Mucosa of descending colon (tissue), 3 donors: ENCODE measurements around the gene SCN8A. TPM values are rescaled to one million over a fixed set of nuclear protein-coding genes. Genes with fewer than 3 reads are reported as not detected.

Source experiments
- ATAC-seq: fragments of 200-7000 bp; cut with Tn5 transposase; one replicate; pipeline ENCODE4 v1.9.1; 2020; ENCODE audit warnings: mild to moderate bottlenecking, moderate library complexity
- DNase-seq, 3 donors: peaks; one replicate each; pipeline ENCODE4 v3.0.0-alpha.2; 2020
- H3K36me3 ChIP-seq: fragments of 200-600 bp; one replicate; pipeline ENCODE4 v1.8.0; 2021; ENCODE audit warnings: low read depth, mild to moderate bottlenecking
- H3K4me1 ChIP-seq: fragments of 200-600 bp; one replicate; pipeline ENCODE4 v1.8.0; 2021; ENCODE audit warnings: low read depth, mild to moderate bottlenecking
- H3K4me3 ChIP-seq: fragments of 200-600 bp; one replicate; pipeline ENCODE4 v1.8.0; 2021; ENCODE audit warnings: mild to moderate bottlenecking
- H3K9me3 ChIP-seq: fragments of 200-600 bp; one replicate; pipeline ENCODE4 v1.8.0; 2021; ENCODE audit warnings: mild to moderate bottlenecking
- intact Hi-C, 2 donors: fragments of 100-400 bp; cut with DNase I in 1 of 2; cut with micrococcal nuclease in 1 of 2; formaldehyde crosslinking; loops; one replicate each; pipeline versions ENCODE4 v1.11.0 to v1.11.1; 2022; cut with DNase I, micrococcal nuclease
- total RNA-seq, 3 donors: library from RNA; stranded (reverse); fragmentation: NEBNext Ultra II Directional in 2 of 3; extraction: Animal tissue kit (Norgen Biotek cat#: 25700) in 2 of 3; gene quantifications; one replicate each; pipeline versions ENCODE4 v1.2.1 to v1.2.4, GENCODE V29; 2021 to 2023
- TF ChIP-seq, protein P1 (sequence below): fragments of 200-600 bp; IDR thresholded peaks from one replicate; pipeline ENCODE4 v1.8.0; 2022; ENCODE audit warnings: antibody characterized with exemption, mild to moderate bottlenecking
- donor health status: DM: no; HTN: no; CAD: no; lungs with moderate emphysema.
- donor health status: DM: no; HTN: no; CAD: no.
- donor health status: DM: no; HTN: yes; CAD: no.

SCN8A gene
- total RNA-seq, 3 donors from 2014 or later: 2.7 to 5.2 (median 3.6) TPM

DNA sequence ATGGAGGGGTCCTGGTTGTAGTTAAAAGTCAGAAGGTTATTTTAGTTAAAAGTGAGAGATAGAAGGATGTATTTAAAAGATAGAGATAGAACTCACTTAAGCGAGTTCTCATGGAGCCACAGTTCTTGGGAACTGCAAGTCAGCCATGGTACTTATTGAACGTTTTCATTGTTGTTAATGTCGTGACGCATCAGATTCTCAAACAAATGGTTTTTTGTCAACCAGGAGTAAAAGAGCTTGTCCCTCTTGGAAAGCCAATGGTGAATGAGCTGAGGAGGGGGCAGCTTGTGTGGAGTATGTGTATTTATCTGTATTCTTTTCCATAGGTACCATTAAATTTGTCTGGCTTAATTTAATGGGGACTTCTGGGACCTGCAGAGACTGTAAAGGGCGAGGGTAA, 188.8 kb downstream of the SCN8A start:
- TF ChIP-seq, protein P1, sequence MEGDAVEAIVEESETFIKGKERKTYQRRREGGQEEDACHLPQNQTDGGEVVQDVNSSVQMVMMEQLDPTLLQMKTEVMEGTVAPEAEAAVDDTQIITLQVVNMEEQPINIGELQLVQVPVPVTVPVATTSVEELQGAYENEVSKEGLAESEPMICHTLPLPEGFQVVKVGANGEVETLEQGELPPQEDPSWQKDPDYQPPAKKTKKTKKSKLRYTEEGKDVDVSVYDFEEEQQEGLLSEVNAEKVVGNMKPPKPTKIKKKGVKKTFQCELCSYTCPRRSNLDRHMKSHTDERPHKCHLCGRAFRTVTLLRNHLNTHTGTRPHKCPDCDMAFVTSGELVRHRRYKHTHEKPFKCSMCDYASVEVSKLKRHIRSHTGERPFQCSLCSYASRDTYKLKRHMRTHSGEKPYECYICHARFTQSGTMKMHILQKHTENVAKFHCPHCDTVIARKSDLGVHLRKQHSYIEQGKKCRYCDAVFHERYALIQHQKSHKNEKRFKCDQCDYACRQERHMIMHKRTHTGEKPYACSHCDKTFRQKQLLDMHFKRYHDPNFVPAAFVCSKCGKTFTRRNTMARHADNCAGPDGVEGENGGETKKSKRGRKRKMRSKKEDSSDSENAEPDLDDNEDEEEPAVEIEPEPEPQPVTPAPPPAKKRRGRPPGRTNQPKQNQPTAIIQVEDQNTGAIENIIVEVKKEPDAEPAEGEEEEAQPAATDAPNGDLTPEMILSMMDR: no peak
- H3K36me3 ChIP-seq: no peaks in the 10 kb centered on the region
- DNase-seq (no peak), ATAC-seq (no peak)
- H3K4me1 ChIP-seq: no peaks in the 10 kb centered on the region
- H3K4me3 ChIP-seq: no peak overlapping the region
- intact Hi-C loops: no loop called here
- no peaks in the 10 kb centered on the region for H3K9me3 ChIP-seq

DNA sequence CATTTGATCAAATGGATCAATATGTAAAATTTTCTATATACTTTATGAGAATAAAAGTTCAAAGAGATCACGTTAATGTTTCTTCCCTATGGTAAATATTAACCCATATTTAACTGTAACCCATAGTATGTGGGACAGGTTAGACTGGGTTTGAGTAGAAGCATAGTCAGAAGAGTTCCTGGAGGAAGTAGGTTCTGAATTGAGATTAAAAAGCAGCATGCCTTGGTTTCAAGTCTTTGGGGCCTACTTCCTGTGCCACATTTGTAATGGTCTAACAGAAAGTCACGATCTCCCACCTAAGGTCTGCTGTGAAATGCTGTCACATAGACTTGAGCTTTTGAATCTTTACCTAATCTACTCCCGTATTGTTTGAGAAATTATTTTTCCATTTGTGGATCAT, 193.7 kb downstream of the SCN8A start:
- no peaks in the 10 kb centered on the region for H3K9me3 ChIP-seq
- ATAC-seq (peak; percentile 64), DNase-seq (no peak)
- no peaks in the 10 kb centered on the region for H3K4me1 ChIP-seq
- intact Hi-C loops: no loop called here
- TF ChIP-seq, protein P1: no peak
- no peak overlapping the region for H3K4me3 ChIP-seq
- H3K36me3 ChIP-seq: no peaks in the 10 kb centered on the region

DNA sequence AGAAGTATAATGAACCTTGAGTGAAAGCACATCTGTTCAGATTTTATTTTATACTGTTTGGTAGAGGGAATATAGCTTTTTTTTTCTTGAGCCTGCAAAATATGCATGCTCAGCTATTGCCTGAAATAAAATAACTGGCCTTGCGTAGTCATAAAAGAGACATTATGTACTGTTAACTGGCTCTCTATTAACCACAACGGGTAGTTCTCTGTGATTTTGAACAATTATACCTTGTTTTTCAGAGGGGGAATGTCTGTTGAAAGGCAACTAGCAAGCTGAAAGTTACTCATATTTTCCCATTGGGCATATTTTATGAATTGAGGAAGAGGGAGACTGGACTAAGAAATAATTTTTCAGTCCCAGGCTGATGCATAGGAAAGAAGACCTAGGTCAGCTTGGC, 194.9 kb downstream of the SCN8A start:
- DNase-seq: no peak
- no peak for ATAC-seq
- Histone ChIP-seq H3K4me3 (no peak overlapping the region), H3K9me3 (no peaks in the 10 kb centered on the region), H3K36me3 (no peaks in the 10 kb centered on the region), H3K4me1 (no peaks in the 10 kb centered on the region)
- TF ChIP-seq, protein P1: no peak
- intact Hi-C loops: no loop called here

DNA sequence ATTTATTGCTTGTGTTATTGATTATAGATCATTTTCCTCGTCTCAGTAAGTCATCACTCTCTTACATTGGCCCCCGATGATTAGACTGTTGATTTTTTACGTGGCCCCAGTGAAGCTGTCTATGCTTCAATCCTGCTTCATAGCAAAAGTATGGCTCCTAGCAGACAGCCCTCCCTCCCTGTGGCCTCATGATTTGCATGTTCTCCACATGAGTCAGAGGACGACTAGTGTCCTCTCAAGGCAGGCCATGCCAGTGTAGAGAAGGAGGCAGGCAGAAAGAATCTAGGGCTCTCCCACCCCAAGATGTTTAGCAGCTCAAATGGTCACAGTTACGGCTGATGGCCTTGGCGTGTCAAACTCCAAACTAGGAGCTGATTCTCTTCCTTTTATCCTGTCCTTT, 197.8 kb downstream of the SCN8A start:
- ATAC-seq (no peak), DNase-seq (no peak)
- TF ChIP-seq, protein P1: no peak
- no peak overlapping the region for H3K4me3 ChIP-seq
- H3K9me3 ChIP-seq: no peaks in the 10 kb centered on the region
- no peaks in the 10 kb centered on the region for H3K36me3 ChIP-seq
- H3K4me1 ChIP-seq: no peaks in the 10 kb centered on the region
- intact Hi-C loops: no loop called here

DNA sequence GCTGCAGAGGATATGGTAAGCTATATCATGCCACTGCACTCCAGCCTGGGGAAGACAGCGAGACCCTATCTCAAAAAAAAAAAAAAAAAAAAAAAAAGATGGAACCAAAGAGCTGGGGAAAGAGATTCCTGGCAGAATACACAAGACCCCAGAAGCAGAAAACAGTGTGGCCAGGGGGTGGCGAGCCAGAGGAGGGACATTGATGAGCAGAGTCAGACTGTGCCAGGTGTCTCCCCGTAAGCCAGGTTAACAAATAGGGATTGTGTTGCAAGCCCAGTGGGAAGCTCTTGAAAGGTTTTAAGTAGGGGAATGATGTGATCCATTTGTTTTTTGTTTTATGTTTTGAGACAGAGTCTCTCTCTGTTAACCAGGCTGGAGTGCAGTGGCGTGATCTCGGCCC, 201.4 kb downstream of the SCN8A start:
- intact Hi-C loops: no loop called here
- Histone ChIP-seq H3K4me3 (no peak overlapping the region), H3K36me3 (no peaks in the 10 kb centered on the region), H3K9me3 (no peaks in the 10 kb centered on the region), H3K4me1 (no peaks in the 10 kb centered on the region)
- no peak for ATAC-seq
- DNase-seq: no peak
- TF ChIP-seq, protein P1: no peak

DNA sequence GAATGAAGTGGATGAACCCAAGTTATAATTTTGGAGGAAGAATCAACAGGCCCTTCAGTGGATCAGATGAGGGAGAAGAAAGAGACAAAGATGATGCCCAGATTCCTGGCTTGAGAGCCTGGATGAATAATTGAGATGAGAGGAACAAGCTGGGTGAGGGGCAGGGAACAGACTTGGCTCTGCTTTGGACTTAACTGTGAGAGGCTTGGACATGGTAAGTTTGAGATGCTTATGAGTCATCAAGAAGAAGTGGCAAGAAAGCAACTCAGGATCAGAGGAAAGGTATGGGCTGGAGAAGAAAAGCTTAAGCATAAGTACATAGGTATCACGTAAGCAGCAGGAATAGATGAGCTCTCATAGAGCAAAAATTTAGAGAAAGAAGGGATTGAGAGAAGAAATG, 202.2 kb downstream of the SCN8A start:
- TF ChIP-seq, protein P1: no peak
- H3K9me3 ChIP-seq: no peaks in the 10 kb centered on the region
- no peak for DNase-seq

More for the DNA sequence above, 202.2 kb downstream of the SCN8A start:
- intact Hi-C loops: no loop called here
- no peaks in the 10 kb centered on the region for H3K4me1 ChIP-seq
- no peaks in the 10 kb centered on the region for H3K36me3 ChIP-seq
- ATAC-seq: no peak
- no peak overlapping the region for H3K4me3 ChIP-seq
